ENCODE results near the gene PNMA8B.

GRCh38 chr19:46442808-46443450 is 52.7 kb downstream of the PNMA8B start:
- no peak for TF ChIP-seq POLR2A (IDR thresholded peaks at IDR 0.05; ENCODE audit: low read depth, low read length)
- TF ChIP-seq CTCF (IDR thresholded peaks at IDR 0.05; ENCODE audit: extremely low read depth in 1 of 2, insufficient read depth in 1 of 2, low read depth in 1 of 2, low read length in 2 of 2), result no peak
- TF ChIP-seq GATA2 (IDR thresholded peaks at IDR 0.05; ENCODE audit: insufficient read depth, insufficient read length, low read depth, low read length), result no peak

Data from endothelial cell of umbilical vein (primary cell).